ENCODE results near the gene NPB. TPM values are rescaled to one million over a fixed set of nuclear protein-coding genes. Genes with fewer than 3 reads are reported as not detected.

The NPB gene
- polyA plus RNA-seq, 3 donors = 0.08 to 0.16 TPM; not detected in 1

- TF ChIP-seq CTCF (IDR thresholded peaks at IDR 0.05) = no peak
- peaks cover 15 to 21% of the 10 kb centered on the region in 2 donors for H3K4me1 ChIP-seq (ENCODE audit: control insufficient read depth in 1 of 2, insufficient read depth in 2 of 2, low read length in 2 of 2)
- no peak overlapping the region for H3K4me2 ChIP-seq (replicated peaks; ENCODE audit: extremely low read depth, low read length, poor library complexity, severe bottlenecking)
- H3K27ac ChIP-seq (ENCODE audit: low read depth in 1 of 2, low read length in 2 of 2) = no peak overlapping the region
- no peak overlapping the region for H2AFZ ChIP-seq (ENCODE audit: insufficient read depth, low read depth, low read length, poor library complexity, severe bottlenecking)
- peaks cover 36 to 56% (median 38%) of the 10 kb centered on the region in 3 donors for H3K27me3 Mint-ChIP-seq (ENCODE audit: low read depth in 3 of 3)
- no peak overlapping the region for H3K9ac ChIP-seq (ENCODE audit: insufficient read depth, low read length, poor library complexity, severe bottlenecking)
- peak overlapping the region in 1 of 2 donors; percentile 61 for H3K4me3 Mint-ChIP-seq
- H3K9me3 Mint-ChIP-seq = peaks cover 0 to 5% (median 3%) of the 10 kb centered on the region in 7 donors
- H4K20me1 ChIP-seq (ENCODE audit: insufficient read depth, low read length) = peaks cover 6% of the 10 kb centered on the region
- H3K79me2 ChIP-seq (ENCODE audit: insufficient read depth, low read length) = peaks cover 11% of the 10 kb centered on the region
- peaks cover 9 to 39% of the 10 kb centered on the region in 2 donors for H3K27me3 ChIP-seq (ENCODE audit: control insufficient read depth in 2 of 2, insufficient read depth in 2 of 2, low read length in 2 of 2)
- DNase-seq = no peak
- H3K4me1 Mint-ChIP-seq = peaks cover 20% of the 10 kb centered on the region
- no peak overlapping the region for H3K4me3 ChIP-seq (replicated peaks in 1 of 3; ENCODE audit: low read depth in 2 of 3, low read length in 3 of 3)
- peaks cover 0 to 2% of the 10 kb centered on the region in 2 donors for H3K36me3 Mint-ChIP-seq
- intact Hi-C loops (cut with micrococcal nuclease) = no loop called here
- WGBS (ENCODE audit: insufficient coverage) = 84% methylated on average over 12 of the region's 13 CpGs
- H3K9me3 ChIP-seq (replicated peaks in 1 of 2; ENCODE audit: control insufficient read depth in 1 of 2, insufficient read depth in 1 of 2, low read length in 2 of 2) = no peaks in the 10 kb centered on the region
- H3K27ac Mint-ChIP-seq = peak overlapping the region in 1 of 7 donors; percentile 51
- H3K36me3 ChIP-seq (replicated peaks in 1 of 2; ENCODE audit: control insufficient read depth in 1 of 2, insufficient read depth in 2 of 2, low read length in 2 of 2) = no peaks in the 10 kb centered on the region
Observed at GRCh38 chr17:81931189-81931556, 29.1 kb downstream of the NPB start.

GRCh38 chr17:81931557-81932332 lies 29.7 kb downstream of the NPB start:
- H3K9ac ChIP-seq (ENCODE audit: insufficient read depth, low read length, poor library complexity, severe bottlenecking) = no peak overlapping the region
- Mint-ChIP-seq H3K27ac (peak overlapping the region in 1 of 7 donors; percentile 5), H3K9me3 (peaks cover 0 to 5% (median 3%) of the 10 kb centered on the region in 7 donors), H3K27me3 (ENCODE audit: low read depth in 3 of 3) (peaks cover 41 to 62% (median 41%) of the 10 kb centered on the region in 3 donors), H3K4me3 (peak overlapping the region in 1 of 2 donors; percentile 11), H3K36me3 (peaks cover 0 to 2% of the 10 kb centered on the region in 2 donors), H3K4me1 (peaks cover 21% of the 10 kb centered on the region)
- H3K4me2 ChIP-seq (replicated peaks; ENCODE audit: extremely low read depth, low read length, poor library complexity, severe bottlenecking) = no peak overlapping the region
- H3K4me3 ChIP-seq (replicated peaks in 1 of 3; ENCODE audit: low read depth in 2 of 3, low read length in 3 of 3) = no peak overlapping the region
- no peaks in the 10 kb centered on the region for H3K9me3 ChIP-seq (replicated peaks in 1 of 2; ENCODE audit: control insufficient read depth in 1 of 2, insufficient read depth in 1 of 2, low read length in 2 of 2)
- no peak overlapping the region for H2AFZ ChIP-seq (ENCODE audit: insufficient read depth, low read depth, low read length, poor library complexity, severe bottlenecking)
- no peak for DNase-seq
- no peak overlapping the region for H3K27ac ChIP-seq (ENCODE audit: low read depth in 1 of 2, low read length in 2 of 2)
- H4K20me1 ChIP-seq (ENCODE audit: insufficient read depth, low read length) = peaks cover 4% of the 10 kb centered on the region
- peaks cover 9 to 42% of the 10 kb centered on the region in 2 donors for H3K27me3 ChIP-seq (ENCODE audit: control insufficient read depth in 2 of 2, insufficient read depth in 2 of 2, low read length in 2 of 2)
- peaks cover 5% of the 10 kb centered on the region for H3K79me2 ChIP-seq (ENCODE audit: insufficient read depth, low read length)
- H3K4me1 ChIP-seq (ENCODE audit: control insufficient read depth in 1 of 2, insufficient read depth in 2 of 2, low read length in 2 of 2) = peaks cover 14 to 20% of the 10 kb centered on the region in 2 donors
- no peaks in the 10 kb centered on the region for H3K36me3 ChIP-seq (replicated peaks in 1 of 2; ENCODE audit: control insufficient read depth in 1 of 2, insufficient read depth in 2 of 2, low read length in 2 of 2)
- no peak for TF ChIP-seq CTCF (IDR thresholded peaks at IDR 0.05)
- 33% methylated on average over 5 of the region's 15 CpGs for WGBS (ENCODE audit: insufficient coverage)
- intact Hi-C loops (cut with micrococcal nuclease) = no loop called here

Data from CD14-positive monocyte (primary cell).